MG63 (cell line): Measurements from ENCODE around the gene FARP1. TPM values are rescaled to one million over a fixed set of nuclear protein-coding genes. Genes with fewer than 3 reads are reported as not detected.
"Not testable (repeated sequence)": the region's sequence is repeated elsewhere in the genome, so short reads cannot be mapped to it uniquely, and the experiment has no call there.

Experiments used
- DNase-seq: peaks from one replicate; pipeline ENCODE4 v3.0.0-alpha.2; 2020
- H3K27me3 ChIP-seq: fragments of 250-450 bp; sonication (Bioruptor Pico); 2 replicates; pipeline ENCODE4 v1.5.1; 2020; ENCODE audit warnings: mild to moderate bottlenecking, moderate library complexity
- H3K36me3 ChIP-seq: fragments of 250-450 bp; sonication (Bioruptor Pico); 2 replicates; pipeline ENCODE4 v1.5.1; 2020; ENCODE audit warnings: mild to moderate bottlenecking, moderate library complexity
- H3K4me3 ChIP-seq: fragments of 250-450 bp; sonication (Bioruptor Pico); 2 replicates; pipeline ENCODE4 v1.5.1; 2020; ENCODE audit warnings: mild to moderate bottlenecking, moderate library complexity
- H3K9me3 ChIP-seq: fragments of 250-450 bp; sonication (Bioruptor Pico); 2 replicates; pipeline ENCODE4 v1.5.1; 2020; ENCODE audit warnings: mild to moderate bottlenecking, moderate library complexity
- total RNA-seq: library from RNA; depleted of rRNA; stranded (reverse); fragments of >200 nt; shearing (Covaris generic); gene quantifications from 2 replicates; pipeline ENCODE4 v1.2.3, GENCODE V29; 2014; ENCODE audit warnings: low replicate concordance

Gene FARP1
- total RNA-seq, 1 experiment from 2014 or later: 16.0 TPM

- Histone ChIP-seq H3K27me3 (no peaks in the 10 kb centered on the region), H3K4me3 (no peak overlapping the region), H3K36me3 (peaks cover 4% of the 10 kb centered on the region), H3K9me3 (peaks cover 3% of the 10 kb centered on the region; the same call in 1 of the 2 replicates)
- no peak for DNase-seq
These were observed 82.4 kb downstream of the FARP1 start for GRCh38 chr13:98225036-98225940.

GRCh38 chr13:98226496-98226895 lies 83.6 kb downstream of the FARP1 start:
- Histone ChIP-seq H3K4me3 (no peak overlapping the region), H3K27me3 (no peaks in the 10 kb centered on the region), H3K9me3 (peaks cover 3% of the 10 kb centered on the region; the same call in 1 of the 2 replicates), H3K36me3 (peaks cover 4% of the 10 kb centered on the region)
- no peak for DNase-seq

- H3K27me3 ChIP-seq: no peaks in the 10 kb centered on the region
These were observed 85.9 kb downstream of the FARP1 start for GRCh38 chr13:98228661-98229341.

GRCh38 chr13:98230762-98231161 lies 87.9 kb downstream of the FARP1 start:
- not testable (repeated sequence) for H3K27me3 ChIP-seq, H3K4me3 ChIP-seq, DNase-seq, H3K9me3 ChIP-seq, H3K36me3 ChIP-seq

More at GRCh38 chr13:98228661-98229341, 85.9 kb downstream of the FARP1 start:
- no peak for DNase-seq
- Histone ChIP-seq H3K4me3 (no peak overlapping the region), H3K36me3 (peaks cover 4% of the 10 kb centered on the region), H3K9me3 (peaks cover 3% of the 10 kb centered on the region; the same call in 1 of the 2 replicates)

GRCh38 chr13:98232456-98232855 lies 89.6 kb downstream of the FARP1 start:
- no peak overlapping the region for H3K4me3 ChIP-seq
- H3K9me3 ChIP-seq: peaks cover 3% of the 10 kb centered on the region; the same call in 1 of the 2 replicates
- H3K36me3 ChIP-seq: peaks cover 6% of the 10 kb centered on the region
- H3K27me3 ChIP-seq: no peaks in the 10 kb centered on the region
- no peak for DNase-seq

- Histone ChIP-seq H3K27me3 (no peaks in the 10 kb centered on the region), H3K36me3 (peaks cover 6% of the 10 kb centered on the region), H3K9me3 (no peaks in the 10 kb centered on the region), H3K4me3 (no peak overlapping the region)
- no peak for DNase-seq
These were observed 90.2 kb downstream of the FARP1 start for GRCh38 chr13:98233127-98233526.

GRCh38 chr13:98234348-98234747 lies 91.5 kb downstream of the FARP1 start:
- H3K27me3 ChIP-seq: no peaks in the 10 kb centered on the region

GRCh38 chr13:98236197-98236596 lies 93.3 kb downstream of the FARP1 start:
- Histone ChIP-seq H3K9me3 (no peaks in the 10 kb centered on the region), H3K27me3 (no peaks in the 10 kb centered on the region), H3K36me3 (0 out of 2 replicates have a peak, but pooled peaks cover 2% of the 10 kb centered on the region), H3K4me3 (no peak overlapping the region)
- no peak for DNase-seq

More at GRCh38 chr13:98234348-98234747, 91.5 kb downstream of the FARP1 start:
- Histone ChIP-seq H3K36me3 (peaks cover 6% of the 10 kb centered on the region), H3K9me3 (no peaks in the 10 kb centered on the region), H3K4me3 (no peak overlapping the region)
- no peak for DNase-seq

- Histone ChIP-seq H3K9me3 (no peaks in the 10 kb centered on the region), H3K36me3 (0 out of 2 replicates have a peak, but pooled peaks cover 2% of the 10 kb centered on the region), H3K27me3 (no peaks in the 10 kb centered on the region), H3K4me3 (no peak overlapping the region)
- no peak for DNase-seq
These were observed 94.4 kb downstream of the FARP1 start for GRCh38 chr13:98237331-98237730.

GRCh38 chr13:98239162-98240076 lies 96.5 kb downstream of the FARP1 start:
- Histone ChIP-seq H3K27me3 (no peaks in the 10 kb centered on the region), H3K36me3 (0 out of 2 replicates have a peak, but pooled peaks cover 2% of the 10 kb centered on the region), H3K9me3 (no peaks in the 10 kb centered on the region), H3K4me3 (no peak overlapping the region)
- no peak for DNase-seq

- no peak for DNase-seq
- H3K36me3 ChIP-seq: 0 out of 2 replicates have a peak, but pooled peaks cover 2% of the 10 kb centered on the region
- H3K4me3 ChIP-seq: no peak overlapping the region
- H3K9me3 ChIP-seq: no peaks in the 10 kb centered on the region
- no peaks in the 10 kb centered on the region for H3K27me3 ChIP-seq
These were observed 97.2 kb downstream of the FARP1 start for GRCh38 chr13:98240135-98240534.

GRCh38 chr13:98240974-98241373 lies 98.1 kb downstream of the FARP1 start:
- Histone ChIP-seq H3K4me3 (no peak overlapping the region), H3K9me3 (no peaks in the 10 kb centered on the region), H3K27me3 (no peaks in the 10 kb centered on the region), H3K36me3 (0 out of 2 replicates have a peak, but pooled peaks cover 2% of the 10 kb centered on the region)
- no peak for DNase-seq

- no peak overlapping the region for H3K4me3 ChIP-seq
- no peaks in the 10 kb centered on the region for H3K27me3 ChIP-seq
- DNase-seq: no peak
These were observed 99.1 kb downstream of the FARP1 start for GRCh38 chr13:98241976-98242375.

GRCh38 chr13:98242403-98242802 lies 99.5 kb downstream of the FARP1 start:
- no peaks in the 10 kb centered on the region for H3K9me3 ChIP-seq
- no peaks in the 10 kb centered on the region for H3K27me3 ChIP-seq
- no peak for DNase-seq
- H3K4me3 ChIP-seq: no peak overlapping the region
- H3K36me3 ChIP-seq: no peaks in the 10 kb centered on the region

More at GRCh38 chr13:98241976-98242375, 99.1 kb downstream of the FARP1 start:
- Histone ChIP-seq H3K36me3 (no peaks in the 10 kb centered on the region), H3K9me3 (no peaks in the 10 kb centered on the region)

- Histone ChIP-seq H3K9me3 (no peaks in the 10 kb centered on the region), H3K27me3 (no peaks in the 10 kb centered on the region), H3K4me3 (no peak overlapping the region), H3K36me3 (no peaks in the 10 kb centered on the region)
- DNase-seq: no peak
These were observed 101.0 kb downstream of the FARP1 start for GRCh38 chr13:98243929-98244272.

- H3K27me3 ChIP-seq: no peaks in the 10 kb centered on the region
- H3K9me3 ChIP-seq: no peaks in the 10 kb centered on the region
- DNase-seq: no peak
- H3K36me3 ChIP-seq: no peaks in the 10 kb centered on the region
- H3K4me3 ChIP-seq: no peak overlapping the region
These were observed 103.8 kb downstream of the FARP1 start for GRCh38 chr13:98246538-98247172.
